Measurements from ENCODE around the gene DLX3. TPM values are rescaled to one million over a fixed set of nuclear protein-coding genes. Genes with fewer than 3 reads are reported as not detected.

Gene DLX3
- total RNA-seq, 2 donors from 2014 or later = 0.36 to 0.68 TPM

GRCh38 chr17:50039058-50039457 lies 44.0 kb upstream of the DLX3 start:
- TF ChIP-seq POLR2A (IDR thresholded peaks at IDR 0.05) (no peak), POLR2AphosphoS5 (IDR thresholded peaks at IDR 0.05) (no peak), CTCF (IDR thresholded peaks at IDR 0.05) (no peak)
- no peak for DNase-seq (ENCODE audit: low spot score)
- intact Hi-C loops (cut with DNase I) = no loop called here
- 93% methylated on average over 4 of the region's 4 CpGs for WGBS
- Histone ChIP-seq H3K4me3 (no peak overlapping the region), H3K27me3 (replicated peaks; ENCODE audit: insufficient read depth) (no peaks in the 10 kb centered on the region), H3K27ac (no peak overlapping the region), H3K9me3 (no peaks in the 10 kb centered on the region), H3K36me3 (no peaks in the 10 kb centered on the region), H3K4me1 (replicated peaks) (no peaks in the 10 kb centered on the region)

GRCh38 chr17:50037321-50038107 lies 42.5 kb upstream of the DLX3 start:
- intact Hi-C loops (cut with DNase I) = no loop called here
- H3K4me1 ChIP-seq (replicated peaks) = no peaks in the 10 kb centered on the region
- DNase-seq (ENCODE audit: low spot score) = peak; percentile 62

GRCh38 chr17:50036455-50037261 lies 41.6 kb upstream of the DLX3 start:
- Histone ChIP-seq H3K36me3 (no peaks in the 10 kb centered on the region), H3K4me3 (no peak overlapping the region), H3K4me1 (replicated peaks) (no peaks in the 10 kb centered on the region), H3K9me3 (no peaks in the 10 kb centered on the region), H3K27ac (peak overlapping the region in 1 of 2 donors; percentile 57), H3K27me3 (replicated peaks; ENCODE audit: insufficient read depth) (no peaks in the 10 kb centered on the region)
- TF ChIP-seq POLR2AphosphoS5 (IDR thresholded peaks at IDR 0.05) = no peak
- no peak for TF ChIP-seq CTCF (IDR thresholded peaks at IDR 0.05)
- TF ChIP-seq POLR2A (IDR thresholded peaks at IDR 0.05) = no peak
- intact Hi-C loops (cut with DNase I) = no loop called here
- 47% methylated on average over 11 of the region's 11 CpGs for WGBS
- no peak for DNase-seq (ENCODE audit: low spot score)

More at GRCh38 chr17:50037321-50038107, 42.5 kb upstream of the DLX3 start:
- no peaks in the 10 kb centered on the region for H3K27me3 ChIP-seq (replicated peaks; ENCODE audit: insufficient read depth)
- no peak overlapping the region for H3K4me3 ChIP-seq
- no peaks in the 10 kb centered on the region for H3K36me3 ChIP-seq
- TF ChIP-seq CTCF (IDR thresholded peaks at IDR 0.05) = no peak
- TF ChIP-seq POLR2AphosphoS5 (IDR thresholded peaks at IDR 0.05) = no peak
- TF ChIP-seq POLR2A (IDR thresholded peaks at IDR 0.05) = no peak
- no peaks in the 10 kb centered on the region for H3K9me3 ChIP-seq
- 33% methylated on average over 14 of the region's 14 CpGs for WGBS
- peak overlapping the region in 1 of 2 donors; percentile 57 for H3K27ac ChIP-seq

- TF ChIP-seq POLR2AphosphoS5 (IDR thresholded peaks at IDR 0.05) (no peak), POLR2A (IDR thresholded peaks at IDR 0.05) (no peak)
- no peaks in the 10 kb centered on the region for H3K9me3 ChIP-seq
- no peaks in the 10 kb centered on the region for H3K36me3 ChIP-seq
- H3K4me3 ChIP-seq = no peak overlapping the region
- no peaks in the 10 kb centered on the region for H3K27me3 ChIP-seq (replicated peaks; ENCODE audit: insufficient read depth)
- DNase-seq (ENCODE audit: low spot score) = no peak
- intact Hi-C loops (cut with DNase I) = no loop called here
- H3K27ac ChIP-seq = no peak overlapping the region
- 100% methylated on average over 1 of the region's 1 CpG for WGBS
- H3K4me1 ChIP-seq (replicated peaks) = no peaks in the 10 kb centered on the region
Measured at GRCh38 chr17:50035945-50036344, 40.9 kb upstream of the DLX3 start.

- Histone ChIP-seq H3K9me3 (no peaks in the 10 kb centered on the region), H3K27ac (no peak overlapping the region), H3K4me3 (no peak overlapping the region), H3K27me3 (replicated peaks; ENCODE audit: insufficient read depth) (no peaks in the 10 kb centered on the region), H3K4me1 (replicated peaks) (no peaks in the 10 kb centered on the region), H3K36me3 (no peaks in the 10 kb centered on the region)
- WGBS = 95% methylated on average over 5 of the region's 5 CpGs
- TF ChIP-seq POLR2A (IDR thresholded peaks at IDR 0.05) (no peak), POLR2AphosphoS5 (IDR thresholded peaks at IDR 0.05) (no peak), CTCF (IDR thresholded peaks at IDR 0.05) (no peak)
- intact Hi-C loops (cut with DNase I) = no loop called here
- DNase-seq (ENCODE audit: low spot score) = no peak
Measured at GRCh38 chr17:50035421-50035879, 40.4 kb upstream of the DLX3 start.

Data from prostate gland (tissue), 2 donors.